Measurements from ENCODE around the gene CHRNA3. TPM values are rescaled to one million over a fixed set of nuclear protein-coding genes. Genes with fewer than 3 reads are reported as not detected.

Gene CHRNA3
- total RNA-seq, 1 experiment from 2014 or later: not detected

DNA sequence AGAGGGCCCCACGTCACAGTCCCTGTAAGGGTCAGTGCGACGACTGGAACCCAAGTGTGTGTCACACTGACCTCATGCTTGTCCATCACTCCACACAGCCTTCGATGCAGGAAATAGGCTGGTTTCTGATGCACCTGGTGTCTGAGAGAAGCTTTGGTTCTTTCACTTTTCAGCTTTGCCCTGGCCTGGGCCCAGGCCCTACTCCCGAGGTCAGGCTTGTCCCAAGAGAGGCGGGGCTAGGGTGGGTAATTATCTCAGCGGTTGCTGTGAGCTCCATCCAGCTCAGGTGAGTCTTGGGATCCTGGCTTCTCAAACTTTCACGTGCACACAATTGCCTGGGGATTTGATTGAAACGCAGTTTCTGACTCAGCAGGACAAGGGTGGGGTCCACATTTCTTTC, 39.8 kb upstream of the CHRNA3 start (continued):
- TF ChIP-seq EZH2 (IDR thresholded peaks at IDR 0.05) (no peak), ELF1 (IDR thresholded peaks at IDR 0.05; ENCODE audit: borderline replicate concordance, low read depth) (no peak), YY1 (IDR thresholded peaks at IDR 0.05; ENCODE audit: extremely low read depth, insufficient replicate concordance, low read depth, low read length) (no peak), REST (IDR thresholded peaks at IDR 0.05; ENCODE audit: low read depth) (no peak), EGR1 (IDR thresholded peaks at IDR 0.05; ENCODE audit: low read depth) (no peak)
- TF ChIP-seq, protein P1, sequence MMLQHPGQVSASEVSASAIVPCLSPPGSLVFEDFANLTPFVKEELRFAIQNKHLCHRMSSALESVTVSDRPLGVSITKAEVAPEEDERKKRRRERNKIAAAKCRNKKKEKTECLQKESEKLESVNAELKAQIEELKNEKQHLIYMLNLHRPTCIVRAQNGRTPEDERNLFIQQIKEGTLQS (IDR thresholded peaks at IDR 0.05): no peak

DNA sequence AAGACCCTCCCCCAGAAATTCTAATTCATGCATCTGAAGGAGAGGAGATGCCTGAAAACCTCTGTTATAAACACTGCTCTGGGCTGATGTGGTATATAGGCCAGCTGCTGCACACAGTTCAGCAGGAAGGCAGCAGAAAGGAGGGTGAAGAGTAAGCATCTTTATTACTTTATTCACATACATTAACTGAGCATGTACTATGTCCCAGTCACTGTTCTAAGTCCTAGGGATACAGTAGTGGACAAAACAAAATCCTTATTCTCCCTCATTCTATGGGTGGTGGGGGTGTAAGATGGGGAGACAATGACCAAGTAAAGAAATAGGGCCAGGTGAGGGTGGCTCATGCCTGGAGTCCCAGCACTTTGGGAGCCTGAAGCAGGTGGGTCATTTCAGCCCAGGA, 38.0 kb upstream of the CHRNA3 start:
- Histone ChIP-seq H3K36me3 (ENCODE audit: control insufficient read depth in 1 of 2, insufficient read depth in 2 of 2, low read length in 2 of 2) (no peaks in the 10 kb centered on the region), H3K4me1 (ENCODE audit: control insufficient read depth in 1 of 2, insufficient read depth in 2 of 2, low read length in 2 of 2) (no peaks in the 10 kb centered on the region), H3K4me2 (ENCODE audit: low read length) (no peak overlapping the region), H3K9ac (ENCODE audit: low read length) (no peak overlapping the region), H3K27me3 (ENCODE audit: insufficient read depth, low read length) (0 out of 2 replicates have a peak, but pooled peaks cover 3% of the 10 kb centered on the region), H4K20me1 (ENCODE audit: insufficient read depth) (no peaks in the 10 kb centered on the region), H3K9me2 (ENCODE audit: insufficient read depth) (no peaks in the 10 kb centered on the region), H3K9me3 (ENCODE audit: control insufficient read depth in 1 of 2, insufficient read depth in 1 of 2, low read depth in 1 of 2, low read length in 2 of 2) (no peaks in the 10 kb centered on the region), H3K27ac (ENCODE audit: low read depth, low read length) (no peak overlapping the region), H3K79me2 (ENCODE audit: insufficient read depth, low read length) (no peaks in the 10 kb centered on the region), H2AFZ (ENCODE audit: low read depth, low read length, poor library complexity, severe bottlenecking) (no peak overlapping the region), H3K4me3 (replicated peaks in 1 of 2; ENCODE audit: low read depth in 1 of 2, low read length in 2 of 2) (no peak overlapping the region)
- no TSS peak for BruUV-seq (replicated peaks)
- intact Hi-C loops (cut with micrococcal nuclease): no loop called here
- CTCF ChIA-PET: no interaction called here
- DNase-seq (ENCODE audit: low read depth, low spot score): no peak
- POLR2A ChIA-PET: no interaction called here
- TF ChIP-seq SRF (IDR thresholded peaks at IDR 0.05; ENCODE audit: low read depth): no peak
- TF ChIP-seq ELF1 (IDR thresholded peaks at IDR 0.05; ENCODE audit: borderline replicate concordance, low read depth): no peak
- no peak for TF ChIP-seq POLR2A (IDR thresholded peaks at IDR 0.05; ENCODE audit: borderline replicate concordance, extremely low read depth, insufficient read depth, insufficient read length)
- no peak for TF ChIP-seq REST (IDR thresholded peaks at IDR 0.05; ENCODE audit: low read depth)
- TF ChIP-seq SIN3A (IDR thresholded peaks at IDR 0.05; ENCODE audit: low read depth): no peak
- TF ChIP-seq, protein P2, sequence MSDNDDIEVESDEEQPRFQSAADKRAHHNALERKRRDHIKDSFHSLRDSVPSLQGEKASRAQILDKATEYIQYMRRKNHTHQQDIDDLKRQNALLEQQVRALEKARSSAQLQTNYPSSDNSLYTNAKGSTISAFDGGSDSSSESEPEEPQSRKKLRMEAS (IDR thresholded peaks at IDR 0.05): no peak
- no peak for TF ChIP-seq POLR2AphosphoS5 (IDR thresholded peaks at IDR 0.05; ENCODE audit: low read depth, low read length)
- TF ChIP-seq YY1 (IDR thresholded peaks at IDR 0.05; ENCODE audit: extremely low read depth, insufficient replicate concordance, low read depth, low read length): no peak
- RAD21 ChIA-PET (ENCODE audit: low non-redundant PET in 1 of 2, low total read pairs in 2 of 2, uncharacterized antibody in 2 of 2, unreplicated experiment in 2 of 2): no interaction called here
- ATAC-seq: no peak

Data from HCT116 (cell line).